Vagina (tissue), 2 donors: ENCODE measurements around the gene TTC7B. TPM values are rescaled to one million over a fixed set of nuclear protein-coding genes. Genes with fewer than 3 reads are reported as not detected.

Source experiments
- DNase-seq, 2 donors: peaks; one replicate each; pipeline ENCODE4 v3.0.0-alpha.2; 2017; ENCODE audit errors: extremely low spot score in 2 of 2
- H3K27ac ChIP-seq: fragments of 200-600 bp; sonication (generic); one replicate; pipeline ENCODE4 v1.5.1; 2019
- H3K27me3 ChIP-seq: fragments of 200-600 bp; sonication (generic); one replicate; pipeline ENCODE4 v1.5.1; 2019
- H3K36me3 ChIP-seq, 2 donors: fragments of 200-600 bp; sonication (generic); one replicate each; pipeline ENCODE4 v1.5.1; 2017 to 2019
- H3K4me1 ChIP-seq: fragments of 200-600 bp; sonication (generic); one replicate; pipeline ENCODE4 v1.5.1; 2019
- H3K4me3 ChIP-seq, 2 donors: fragments of 200-600 bp; sonication (generic); 1 replicate in 1 of 2; 2 replicates in 1 of 2; pipeline ENCODE4 v1.5.1; 2016 to 2019
- H3K9me3 ChIP-seq: fragments of 200-600 bp; sonication (generic); one replicate; pipeline ENCODE4 v1.5.1; 2019
- CTCF ChIP-seq, 3 experiments: fragments of 450-650 bp in 2 of 3; fragments of 200-600 bp in 1 of 3; sonication (generic) in 1 of 3; IDR thresholded peaks; one replicate each; pipeline ENCODE4 v1.5.1; 2017 to 2019; ENCODE audit warnings: antibody characterized with exemption in 3 of 3, mild to moderate bottlenecking in 2 of 3, moderate library complexity in 2 of 3
- POLR2A ChIP-seq, 2 donors: fragments of 450-650 bp; IDR thresholded peaks; one replicate each; pipeline ENCODE4 v1.6.1; 2017; ENCODE audit warnings: antibody characterized with exemption in 2 of 2, mild to moderate bottlenecking in 2 of 2, moderate library complexity in 2 of 2
- POLR2AphosphoS5 ChIP-seq, 2 donors: sonication (generic); formaldehyde crosslinking; IDR thresholded peaks; one replicate each; pipeline ENCODE4 v1.9.0; 2017; ENCODE audit warnings: antibody characterized with exemption in 2 of 2, mild to moderate bottlenecking in 2 of 2, low read depth in 1 of 2; ENCODE audit not compliant: insufficient read depth in 1 of 2
- intact Hi-C: fragments of 100-400 bp; cut with DNase I; formaldehyde crosslinking; loops from one replicate; pipeline ENCODE4 v1.15.1; 2023
- total RNA-seq: library from RNA; depleted of rRNA; stranded (reverse); fragments of >200 nt; gene quantifications from one replicate; pipeline ENCODE4 v1.2.3, GENCODE V29; 2016

TTC7B gene
- total RNA-seq, 1 donor from 2014 or later: 56.0 TPM

- no peaks in the 10 kb centered on the region for H3K9me3 ChIP-seq
- intact Hi-C loops: no loop called here
- no peak for DNase-seq
- peaks cover 32% of the 10 kb centered on the region for H3K4me1 ChIP-seq
- H3K36me3 ChIP-seq: no peaks in the 10 kb centered on the region
- no peak overlapping the region for H3K4me3 ChIP-seq
- TF ChIP-seq POLR2A (IDR thresholded peaks at IDR 0.05): no peak
- no peak for TF ChIP-seq CTCF (IDR thresholded peaks at IDR 0.05)
- no peak for TF ChIP-seq POLR2AphosphoS5 (IDR thresholded peaks at IDR 0.05; ENCODE audit: insufficient read depth in 1 of 2, low read depth in 1 of 2)
- H3K27me3 ChIP-seq: no peaks in the 10 kb centered on the region
- H3K27ac ChIP-seq: no peak overlapping the region
Measured at GRCh38 chr14:90807060-90807459, 9.2 kb downstream of the TTC7B start.

- no peaks in the 10 kb centered on the region for H3K36me3 ChIP-seq
- H3K4me3 ChIP-seq: no peak overlapping the region
- no peak for DNase-seq
- no peaks in the 10 kb centered on the region for H3K27me3 ChIP-seq
- no peak overlapping the region for H3K27ac ChIP-seq
- peaks cover 32% of the 10 kb centered on the region for H3K4me1 ChIP-seq
- no peaks in the 10 kb centered on the region for H3K9me3 ChIP-seq
- TF ChIP-seq POLR2A (IDR thresholded peaks at IDR 0.05): no peak
- TF ChIP-seq POLR2AphosphoS5 (IDR thresholded peaks at IDR 0.05; ENCODE audit: insufficient read depth in 1 of 2, low read depth in 1 of 2): no peak
- no peak for TF ChIP-seq CTCF (IDR thresholded peaks at IDR 0.05)
- intact Hi-C loops: no loop called here
Measured at GRCh38 chr14:90805662-90806540, 10.3 kb downstream of the TTC7B start.

- no peak for TF ChIP-seq CTCF (IDR thresholded peaks at IDR 0.05)
- TF ChIP-seq POLR2A (IDR thresholded peaks at IDR 0.05): no peak
- no peak for TF ChIP-seq POLR2AphosphoS5 (IDR thresholded peaks at IDR 0.05; ENCODE audit: insufficient read depth in 1 of 2, low read depth in 1 of 2)
- no peaks in the 10 kb centered on the region for H3K36me3 ChIP-seq
- H3K27ac ChIP-seq: no peak overlapping the region
- no peaks in the 10 kb centered on the region for H3K9me3 ChIP-seq
- intact Hi-C loops: no loop called here
- DNase-seq: no peak
- no peak overlapping the region for H3K4me3 ChIP-seq
- H3K27me3 ChIP-seq: no peaks in the 10 kb centered on the region
- peaks cover 32% of the 10 kb centered on the region for H3K4me1 ChIP-seq
Measured at GRCh38 chr14:90805084-90805391, 11.2 kb downstream of the TTC7B start.

- intact Hi-C loops: no loop called here
Measured at GRCh38 chr14:90804292-90805083, 11.7 kb downstream of the TTC7B start.

More at GRCh38 chr14:90804292-90805083, 11.7 kb downstream of the TTC7B start:
- Histone ChIP-seq H3K4me3 (no peak overlapping the region), H3K27ac (peak overlapping the region; percentile 27), H3K9me3 (no peaks in the 10 kb centered on the region), H3K27me3 (no peaks in the 10 kb centered on the region), H3K36me3 (no peaks in the 10 kb centered on the region), H3K4me1 (peaks cover 32% of the 10 kb centered on the region)
- TF ChIP-seq CTCF (IDR thresholded peaks at IDR 0.05) (no peak), POLR2AphosphoS5 (IDR thresholded peaks at IDR 0.05; ENCODE audit: insufficient read depth in 1 of 2, low read depth in 1 of 2) (no peak), POLR2A (IDR thresholded peaks at IDR 0.05) (no peak)
- DNase-seq: no peak
